MM.1S (cell line): ENCODE measurements around the gene LAMTOR5.

ENCODE experiments used
- CTCF ChIP-seq: fragments of 300-600 bp; sonication (generic); IDR thresholded peaks from 2 replicates; pipeline ENCODE4 v1.5.1; 2016; ENCODE audit warnings: antibody characterized with exemption, low read length, mixed read lengths
- EZH2 ChIP-seq: fragments of 300-600 bp; sonication (generic); optimal IDR thresholded peaks from 2 replicates; pipeline ENCODE3; 2017; ENCODE audit warnings: low read depth, mild to moderate bottlenecking, antibody characterized with exemption, low read length, mixed read lengths
- EZH2phosphoT487 ChIP-seq: fragments of 300-600 bp; sonication (generic); IDR thresholded peaks from 2 replicates; pipeline ENCODE4 v1.6.1; 2018; ENCODE audit warnings: antibody characterized with exemption, low read length

GRCh38 chr1:110436635-110437034 lies 29.1 kb upstream of the LAMTOR5 start:
- TF ChIP-seq CTCF (no peak), EZH2 (no peak), EZH2phosphoT487 (no peak)
